Measurements from ENCODE around the gene ZBTB40. TPM values are rescaled to one million over a fixed set of nuclear protein-coding genes. Genes with fewer than 3 reads are reported as not detected.
A peak's percentile ranks its signal among the peaks of the same experiment; 100 is the strongest.

Gene ZBTB40, protein sequence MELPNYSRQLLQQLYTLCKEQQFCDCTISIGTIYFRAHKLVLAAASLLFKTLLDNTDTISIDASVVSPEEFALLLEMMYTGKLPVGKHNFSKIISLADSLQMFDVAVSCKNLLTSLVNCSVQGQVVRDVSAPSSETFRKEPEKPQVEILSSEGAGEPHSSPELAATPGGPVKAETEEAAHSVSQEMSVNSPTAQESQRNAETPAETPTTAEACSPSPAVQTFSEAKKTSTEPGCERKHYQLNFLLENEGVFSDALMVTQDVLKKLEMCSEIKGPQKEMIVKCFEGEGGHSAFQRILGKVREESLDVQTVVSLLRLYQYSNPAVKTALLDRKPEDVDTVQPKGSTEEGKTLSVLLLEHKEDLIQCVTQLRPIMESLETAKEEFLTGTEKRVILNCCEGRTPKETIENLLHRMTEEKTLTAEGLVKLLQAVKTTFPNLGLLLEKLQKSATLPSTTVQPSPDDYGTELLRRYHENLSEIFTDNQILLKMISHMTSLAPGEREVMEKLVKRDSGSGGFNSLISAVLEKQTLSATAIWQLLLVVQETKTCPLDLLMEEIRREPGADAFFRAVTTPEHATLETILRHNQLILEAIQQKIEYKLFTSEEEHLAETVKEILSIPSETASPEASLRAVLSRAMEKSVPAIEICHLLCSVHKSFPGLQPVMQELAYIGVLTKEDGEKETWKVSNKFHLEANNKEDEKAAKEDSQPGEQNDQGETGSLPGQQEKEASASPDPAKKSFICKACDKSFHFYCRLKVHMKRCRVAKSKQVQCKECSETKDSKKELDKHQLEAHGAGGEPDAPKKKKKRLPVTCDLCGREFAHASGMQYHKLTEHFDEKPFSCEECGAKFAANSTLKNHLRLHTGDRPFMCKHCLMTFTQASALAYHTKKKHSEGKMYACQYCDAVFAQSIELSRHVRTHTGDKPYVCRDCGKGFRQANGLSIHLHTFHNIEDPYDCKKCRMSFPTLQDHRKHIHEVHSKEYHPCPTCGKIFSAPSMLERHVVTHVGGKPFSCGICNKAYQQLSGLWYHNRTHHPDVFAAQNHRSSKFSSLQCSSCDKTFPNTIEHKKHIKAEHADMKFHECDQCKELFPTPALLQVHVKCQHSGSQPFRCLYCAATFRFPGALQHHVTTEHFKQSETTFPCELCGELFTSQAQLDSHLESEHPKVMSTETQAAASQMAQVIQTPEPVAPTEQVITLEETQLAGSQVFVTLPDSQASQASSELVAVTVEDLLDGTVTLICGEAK
- 8.1 and 10.1 TPM in 2 replicates for total RNA-seq

GRCh38 chr1:22451702-22452480, at the start of gene ZBTB40:
Gene ZBTB40, plus strand, starts transcription at chr1:22451851. Its CDS starts 38,098 bp downstream, at chr1:22489949.
- peak; percentile 97 to 98 for DNase-seq (ENCODE audit: low read depth in 2 of 2)

DNA sequence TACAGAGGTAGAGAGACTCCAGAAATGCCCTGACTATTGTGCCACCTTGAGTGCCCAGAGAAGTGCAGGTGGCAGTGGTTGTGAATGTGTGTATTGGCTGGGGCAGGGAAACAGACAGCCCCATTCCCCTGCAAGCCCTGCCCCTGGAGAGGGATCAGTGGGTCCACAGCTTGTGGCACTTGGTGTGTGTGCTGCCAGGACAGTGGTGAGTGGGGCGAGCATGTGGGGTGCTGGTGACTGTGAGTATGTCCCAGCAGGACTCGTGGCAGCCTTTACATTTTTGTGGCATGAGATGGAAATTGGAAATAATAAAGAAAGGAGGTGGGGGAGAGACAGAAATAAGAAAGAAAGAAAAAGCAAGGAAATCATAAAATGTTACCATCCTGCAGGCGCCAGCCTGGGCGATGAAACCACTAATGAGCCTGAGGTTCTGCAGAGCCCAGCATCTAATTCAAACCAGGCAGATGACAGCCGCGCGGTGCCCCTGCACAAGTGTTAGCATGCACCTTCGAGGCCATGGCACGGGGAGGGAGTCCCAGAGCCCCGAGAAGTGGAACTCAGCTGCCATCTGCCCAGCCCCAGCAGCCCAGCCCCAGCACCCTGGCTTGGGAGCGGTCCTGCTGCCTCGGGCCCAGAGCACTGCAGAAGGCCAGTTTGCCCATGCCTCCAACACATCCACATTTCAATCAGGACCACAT, 49.1 kb upstream of the ZBTB40 start:
- no peak for DNase-seq (ENCODE audit: low read depth in 2 of 2)

- no peak for DNase-seq (ENCODE audit: low read depth in 2 of 2)
Measured at GRCh38 chr1:22404486-22404885, 47.2 kb upstream of the ZBTB40 start.

GRCh38 chr1:22406722-22407495, 44.7 kb upstream of the ZBTB40 start:
- DNase-seq (ENCODE audit: low read depth in 2 of 2), result no peak

GRCh38 chr1:22408230-22408629, 43.4 kb upstream of the ZBTB40 start:
- DNase-seq (ENCODE audit: low read depth in 2 of 2), result no peak

DNA sequence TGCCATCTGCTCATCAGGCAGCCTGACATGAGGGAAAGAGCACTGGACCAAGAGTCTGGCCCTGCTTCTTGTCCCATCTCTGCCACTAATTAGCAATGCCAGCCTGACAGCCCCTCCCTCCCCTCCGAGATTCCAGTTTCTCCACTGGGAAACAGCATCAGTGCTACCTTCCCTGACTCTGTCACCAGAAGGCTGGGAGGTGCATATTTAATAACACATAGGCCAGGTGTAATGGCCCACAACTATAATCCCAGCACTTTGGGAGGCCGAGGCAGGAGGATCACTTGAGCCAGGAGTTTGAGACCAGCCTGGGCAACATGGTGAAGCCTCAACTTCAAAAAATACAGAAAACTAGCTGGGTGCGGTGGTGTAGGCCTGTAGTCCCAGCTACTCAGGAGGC, 41.2 kb upstream of the ZBTB40 start:
- no peak for DNase-seq (ENCODE audit: low read depth in 2 of 2)

DNA sequence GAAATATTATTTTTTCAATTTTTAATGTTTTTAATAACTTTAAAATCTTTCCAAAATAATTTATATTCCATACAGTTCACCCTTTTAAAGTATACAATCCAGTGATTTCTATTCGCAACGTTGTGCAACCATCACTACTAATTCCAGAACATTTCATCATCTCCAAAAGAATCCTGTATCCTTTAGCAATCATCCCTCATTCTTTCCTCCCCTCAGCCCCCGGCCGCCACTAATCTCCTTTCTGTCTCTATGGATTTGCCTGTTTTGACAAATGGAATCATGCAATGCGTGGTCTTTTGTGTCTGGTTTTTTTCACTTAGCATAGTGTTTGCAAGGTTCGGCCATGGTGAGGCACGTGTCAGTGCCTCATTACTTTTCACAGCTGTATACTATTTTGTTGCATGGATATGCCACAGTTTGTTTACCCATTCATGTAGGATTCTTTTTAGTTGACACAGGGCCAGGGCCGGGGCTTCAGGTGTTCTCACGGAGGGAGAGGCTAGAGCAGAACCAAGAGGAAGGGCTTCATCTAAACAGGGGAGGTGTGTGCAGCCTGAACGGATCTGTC, 40.6 kb upstream of the ZBTB40 start:
- no peak for DNase-seq (ENCODE audit: low read depth in 2 of 2)

GRCh38 chr1:22411589-22411988, 40.1 kb upstream of the ZBTB40 start:
- no peak for DNase-seq (ENCODE audit: low read depth in 2 of 2)

DNA sequence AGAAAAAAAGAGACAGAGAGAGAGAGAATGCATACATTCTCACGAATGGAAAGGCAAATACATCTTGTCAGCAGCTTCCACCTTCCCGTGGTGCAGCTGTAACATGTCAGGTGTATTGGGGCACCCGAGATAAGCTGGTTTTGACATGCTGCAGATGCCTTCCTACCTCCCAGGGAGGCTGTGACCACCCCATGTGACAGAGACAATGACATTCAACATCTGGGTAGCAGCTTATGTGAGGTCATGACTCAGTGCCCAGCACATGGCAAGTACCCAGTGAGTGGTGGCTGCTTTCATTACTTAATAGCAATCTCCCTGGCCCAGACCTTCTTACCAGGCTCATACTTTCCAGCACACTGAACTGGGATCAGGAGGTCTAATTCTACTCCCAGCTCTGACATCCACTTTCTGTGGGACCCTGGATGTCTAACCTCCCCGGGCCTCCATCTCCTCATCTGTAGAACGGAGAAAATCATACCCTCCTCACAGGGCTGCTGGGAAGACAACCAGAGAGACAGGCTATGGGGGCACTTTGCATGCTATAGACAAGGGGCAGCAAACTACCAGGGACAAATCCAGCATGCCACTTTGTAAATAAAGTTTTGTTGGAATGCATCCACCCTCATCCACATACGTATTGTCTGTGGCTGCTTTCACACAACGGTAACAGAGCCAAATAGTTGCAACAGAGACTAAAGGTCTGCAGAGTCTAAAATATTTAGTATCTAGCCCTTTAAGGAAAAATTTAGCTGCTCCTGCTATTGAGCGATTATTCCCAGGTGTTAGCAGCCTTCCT, 38.5 kb upstream of the ZBTB40 start:
- peak; percentile 33 to 48 for DNase-seq (ENCODE audit: low read depth in 2 of 2)

GRCh38 chr1:22413799-22414198, 37.9 kb upstream of the ZBTB40 start:
- DNase-seq (ENCODE audit: low read depth in 2 of 2), result no peak

DNA sequence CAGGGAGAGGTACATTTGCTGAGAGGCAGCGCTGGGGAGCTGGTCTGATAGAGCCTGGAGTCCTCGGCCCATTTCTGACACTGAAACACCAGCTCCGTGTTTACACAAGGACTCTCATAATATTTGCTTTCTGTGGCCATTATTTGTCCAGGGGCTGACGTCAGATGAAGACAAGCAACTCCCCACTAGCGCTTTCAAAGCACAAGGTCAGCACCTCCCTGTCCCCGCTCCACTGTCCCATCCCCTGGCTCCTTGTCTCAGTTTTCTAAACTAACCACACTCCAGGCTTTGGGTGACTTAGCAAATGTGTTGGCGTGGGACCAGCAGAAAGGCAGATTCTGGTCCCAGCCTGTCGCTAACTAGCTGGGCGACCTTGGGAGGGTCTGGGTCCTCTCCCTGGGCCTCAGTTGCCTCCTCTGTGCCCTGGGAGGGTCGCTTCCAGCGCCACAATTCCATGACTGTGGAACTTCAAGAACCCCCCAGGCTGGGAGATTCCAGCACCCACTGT, 37.4 kb upstream of the ZBTB40 start:
- no peak for DNase-seq (ENCODE audit: low read depth in 2 of 2)

GRCh38 chr1:22415489-22415888, 36.2 kb upstream of the ZBTB40 start:
- DNase-seq (ENCODE audit: low read depth in 2 of 2), result no peak

GRCh38 chr1:22416555-22417454, 34.8 kb upstream of the ZBTB40 start:
- DNase-seq (ENCODE audit: low read depth in 2 of 2), result peak; percentile 45 to 77

GRCh38 chr1:22417466-22417865, 34.2 kb upstream of the ZBTB40 start:
- no peak for DNase-seq (ENCODE audit: low read depth in 2 of 2)

DNA sequence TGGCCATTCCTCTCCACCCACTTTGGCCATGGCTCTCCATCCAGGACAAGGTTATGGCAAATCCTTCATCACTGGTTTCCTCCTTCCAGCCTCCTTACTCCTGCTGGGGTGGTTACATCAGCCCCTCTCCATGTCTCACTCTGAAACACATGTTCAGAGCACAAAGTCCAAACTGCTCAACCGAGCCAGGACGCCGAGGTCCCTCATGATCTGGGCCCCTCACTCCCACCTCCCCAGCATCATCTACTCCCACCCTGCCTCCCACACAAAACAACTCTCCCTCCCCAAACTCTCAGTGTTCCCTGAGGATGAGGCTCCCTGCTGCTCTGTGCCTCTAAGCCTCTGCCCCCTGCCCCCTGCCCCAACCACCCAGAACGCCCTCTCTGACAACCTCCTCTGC, 33.3 kb upstream of the ZBTB40 start:
- no peak for DNase-seq (ENCODE audit: low read depth in 2 of 2)

- DNase-seq (ENCODE audit: low read depth in 2 of 2), result no peak
Measured at GRCh38 chr1:22418933-22419382, 32.7 kb upstream of the ZBTB40 start.

DNA sequence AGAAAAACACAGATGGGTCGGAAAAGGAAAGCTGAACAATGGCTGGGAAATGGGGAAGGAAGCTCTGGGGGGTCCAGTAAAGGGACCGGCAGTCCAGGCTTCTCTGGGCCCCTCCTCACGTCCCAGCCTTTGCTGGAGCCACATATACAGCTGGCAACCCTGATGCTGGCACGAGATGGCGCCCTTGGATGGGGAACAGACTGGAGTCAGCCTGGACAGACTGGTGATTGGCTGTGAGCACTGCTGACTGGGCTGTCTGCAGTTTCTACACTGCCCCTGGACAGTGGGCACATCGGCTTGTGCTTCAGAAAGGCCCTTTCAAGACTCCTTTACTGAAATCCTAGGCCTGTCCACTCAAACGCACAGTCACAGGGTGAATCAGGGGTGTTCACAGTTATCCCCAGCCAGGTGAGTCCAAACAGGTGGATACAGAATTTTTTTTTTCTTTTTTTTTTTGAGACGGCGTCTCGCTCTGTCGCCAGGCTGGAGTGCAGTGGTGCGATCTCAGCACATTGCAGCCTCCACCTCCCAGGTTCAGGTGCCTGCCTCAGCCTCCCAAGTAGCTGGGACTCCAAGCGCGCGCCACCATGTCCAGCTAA, 31.1 kb upstream of the ZBTB40 start:
- DNase-seq (ENCODE audit: low read depth in 2 of 2), result peak; percentile 75 to 86
